ENCODE results near the gene PIP4K2A.
A peak's percentile ranks its signal among the peaks of the same experiment; 100 is the strongest.

PIP4K2A gene

GRCh38 chr10:22621726-22622125 is 92.7 kb downstream of the PIP4K2A start:
- no peaks in the 10 kb centered on the region for H3K36me3 ChIP-seq (ENCODE audit: control insufficient read depth, insufficient read depth, low read length)
- peak overlapping the region; percentile 49; the same call in 1 of the 2 replicates for H3K4me3 ChIP-seq (replicated peaks; ENCODE audit: low read depth, low read length)
- TF ChIP-seq, protein P1, sequence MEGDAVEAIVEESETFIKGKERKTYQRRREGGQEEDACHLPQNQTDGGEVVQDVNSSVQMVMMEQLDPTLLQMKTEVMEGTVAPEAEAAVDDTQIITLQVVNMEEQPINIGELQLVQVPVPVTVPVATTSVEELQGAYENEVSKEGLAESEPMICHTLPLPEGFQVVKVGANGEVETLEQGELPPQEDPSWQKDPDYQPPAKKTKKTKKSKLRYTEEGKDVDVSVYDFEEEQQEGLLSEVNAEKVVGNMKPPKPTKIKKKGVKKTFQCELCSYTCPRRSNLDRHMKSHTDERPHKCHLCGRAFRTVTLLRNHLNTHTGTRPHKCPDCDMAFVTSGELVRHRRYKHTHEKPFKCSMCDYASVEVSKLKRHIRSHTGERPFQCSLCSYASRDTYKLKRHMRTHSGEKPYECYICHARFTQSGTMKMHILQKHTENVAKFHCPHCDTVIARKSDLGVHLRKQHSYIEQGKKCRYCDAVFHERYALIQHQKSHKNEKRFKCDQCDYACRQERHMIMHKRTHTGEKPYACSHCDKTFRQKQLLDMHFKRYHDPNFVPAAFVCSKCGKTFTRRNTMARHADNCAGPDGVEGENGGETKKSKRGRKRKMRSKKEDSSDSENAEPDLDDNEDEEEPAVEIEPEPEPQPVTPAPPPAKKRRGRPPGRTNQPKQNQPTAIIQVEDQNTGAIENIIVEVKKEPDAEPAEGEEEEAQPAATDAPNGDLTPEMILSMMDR (IDR thresholded peaks at IDR 0.05; ENCODE audit: insufficient read depth, low read length, poor library complexity, severe bottlenecking) = no peak
- no peak for DNase-seq (ENCODE audit: extremely low read depth, insufficient read length)
- H3K27me3 ChIP-seq (replicated peaks; ENCODE audit: control insufficient read depth, insufficient read depth, low read length) = no peaks in the 10 kb centered on the region

GRCh38 chr10:22620929-22621328 is 93.4 kb downstream of the PIP4K2A start:
- TF ChIP-seq, protein P1 (IDR thresholded peaks at IDR 0.05; ENCODE audit: insufficient read depth, low read length, poor library complexity, severe bottlenecking) = no peak
- H3K4me3 ChIP-seq (replicated peaks; ENCODE audit: low read depth, low read length) = no peak overlapping the region
- H3K36me3 ChIP-seq (ENCODE audit: control insufficient read depth, insufficient read depth, low read length) = no peaks in the 10 kb centered on the region
- H3K27me3 ChIP-seq (replicated peaks; ENCODE audit: control insufficient read depth, insufficient read depth, low read length) = no peaks in the 10 kb centered on the region
- no peak for DNase-seq (ENCODE audit: extremely low read depth, insufficient read length)

GRCh38 chr10:22620140-22620857 is 94.1 kb downstream of the PIP4K2A start:
- Histone ChIP-seq H3K36me3 (ENCODE audit: control insufficient read depth, insufficient read depth, low read length) (no peaks in the 10 kb centered on the region), H3K4me3 (replicated peaks; ENCODE audit: low read depth, low read length) (no peak overlapping the region), H3K27me3 (replicated peaks; ENCODE audit: control insufficient read depth, insufficient read depth, low read length) (no peaks in the 10 kb centered on the region)
- no peak for DNase-seq (ENCODE audit: extremely low read depth, insufficient read length)
- TF ChIP-seq, protein P1 (IDR thresholded peaks at IDR 0.05; ENCODE audit: insufficient read depth, low read length, poor library complexity, severe bottlenecking) = no peak

DNA sequence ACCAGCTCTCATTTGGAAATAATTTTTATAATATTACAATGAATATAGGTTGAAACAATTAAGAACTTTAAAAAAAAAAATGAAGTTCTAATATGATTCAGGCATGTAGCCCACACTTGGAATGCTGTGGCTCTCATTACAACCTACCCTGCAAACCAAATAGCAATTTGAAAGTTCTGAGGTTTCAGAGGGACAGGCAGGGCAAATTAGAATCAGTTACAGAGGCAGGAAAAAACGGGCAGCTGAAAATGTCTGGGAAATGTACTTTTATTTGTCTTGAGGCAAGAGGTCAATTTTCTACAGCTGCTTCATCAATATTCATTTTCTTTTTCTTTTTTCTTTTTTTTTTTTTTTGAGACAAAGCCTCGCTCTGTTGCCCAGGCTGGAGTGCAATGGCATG is 95.3 kb downstream of the PIP4K2A start:
- no peaks in the 10 kb centered on the region for H3K27me3 ChIP-seq (replicated peaks; ENCODE audit: control insufficient read depth, insufficient read depth, low read length)
- H3K4me3 ChIP-seq (replicated peaks; ENCODE audit: low read depth, low read length) = no peak overlapping the region
- H3K36me3 ChIP-seq (ENCODE audit: control insufficient read depth, insufficient read depth, low read length) = no peaks in the 10 kb centered on the region
- TF ChIP-seq, protein P1 (IDR thresholded peaks at IDR 0.05; ENCODE audit: insufficient read depth, low read length, poor library complexity, severe bottlenecking) = no peak
- no peak for DNase-seq (ENCODE audit: extremely low read depth, insufficient read length)

- Histone ChIP-seq H3K27me3 (replicated peaks; ENCODE audit: control insufficient read depth, insufficient read depth, low read length) (no peaks in the 10 kb centered on the region), H3K4me3 (replicated peaks; ENCODE audit: low read depth, low read length) (no peak overlapping the region), H3K36me3 (ENCODE audit: control insufficient read depth, insufficient read depth, low read length) (peaks cover 3% of the 10 kb centered on the region; the same call in 1 of the 2 replicates)
- TF ChIP-seq, protein P1 (IDR thresholded peaks at IDR 0.05; ENCODE audit: insufficient read depth, low read length, poor library complexity, severe bottlenecking) = no peak
- no peak for DNase-seq (ENCODE audit: extremely low read depth, insufficient read length)
These were observed 96.1 kb downstream of the PIP4K2A start for GRCh38 chr10:22618078-22618785.
